UCSD-AML1 (cell line): ENCODE results near the gene MOBP.

Experiments
- DNase-seq: peaks from one replicate; lab custom pipeline; 2025; ENCODE audit not compliant: unreplicated experiment; lab: John Stamatoyannopoulos, UW

Gene MOBP

DNA sequence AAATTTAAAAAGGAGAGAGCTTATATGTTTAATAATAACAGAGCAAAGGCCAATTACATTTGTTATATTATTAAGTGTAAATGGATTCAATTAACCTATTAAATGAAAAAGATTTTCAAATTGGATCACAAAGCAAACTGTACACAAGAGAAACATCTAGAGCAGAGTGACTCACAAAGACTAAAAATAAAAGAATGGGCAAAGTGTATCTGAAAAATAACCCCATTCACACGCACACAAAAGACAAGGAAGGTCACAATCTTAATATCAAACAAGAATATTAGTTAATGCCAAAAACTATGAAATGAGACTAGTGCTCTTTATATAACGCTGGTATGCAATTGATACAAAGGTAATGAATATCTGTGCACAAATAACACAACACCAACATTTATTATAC is 65.7 kb downstream of the MOBP start:
- DNase-seq: no peak

DNA sequence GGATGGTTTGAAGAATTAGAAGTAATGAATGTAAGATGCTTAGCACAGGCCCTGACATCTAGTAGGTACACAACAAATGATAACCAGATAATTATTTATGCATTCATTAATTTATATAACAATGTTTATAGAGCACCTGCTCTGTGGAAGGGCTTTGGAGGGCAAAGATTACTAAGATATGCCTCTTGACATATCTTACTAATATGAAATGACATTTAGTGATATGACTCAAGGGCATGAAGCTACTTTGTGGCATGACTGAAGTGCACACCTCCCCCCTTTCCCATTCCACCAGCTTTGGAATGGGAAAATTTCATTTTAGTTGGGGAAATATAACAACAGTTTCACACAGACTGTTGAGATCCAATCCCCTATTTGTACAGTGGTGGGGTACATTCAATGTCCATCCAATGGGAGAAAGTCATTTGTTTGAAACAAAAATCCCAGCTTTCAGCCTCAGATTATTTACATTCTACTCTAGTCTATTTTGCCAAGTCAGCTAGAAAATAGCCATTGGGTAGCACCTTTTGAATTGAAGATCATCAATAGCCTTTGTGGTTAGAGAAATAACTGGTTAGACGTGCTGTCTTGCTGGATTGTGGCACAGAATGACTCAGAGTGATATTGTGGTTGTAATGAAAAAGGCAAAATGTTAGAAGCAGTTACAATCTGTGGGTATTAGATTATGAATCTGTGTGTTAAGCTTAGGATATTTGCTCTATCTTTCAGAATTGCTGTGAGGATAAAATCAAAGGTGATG is 72.9 kb downstream of the MOBP start:
- DNase-seq: no peak

DNA sequence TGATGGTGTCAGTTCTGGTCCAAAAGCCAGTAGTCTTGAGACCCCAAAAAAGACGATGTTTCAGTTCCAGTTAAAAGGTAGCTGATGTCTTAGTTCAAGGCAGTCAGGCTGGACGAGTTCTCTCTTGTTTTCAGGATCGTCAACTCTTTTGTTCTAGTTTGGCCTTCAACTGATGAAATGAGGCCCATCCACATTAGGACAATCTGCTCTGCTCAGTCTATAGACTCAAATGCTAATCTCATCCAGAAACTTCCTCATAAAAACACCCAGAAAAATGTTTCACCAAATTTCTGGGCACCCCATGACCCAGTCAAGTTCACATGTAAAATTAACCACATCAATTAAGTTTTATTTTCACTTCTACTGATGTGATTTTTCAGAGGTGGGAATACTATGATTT is 74.0 kb downstream of the MOBP start:
- no peak for DNase-seq

- no peak for DNase-seq
These were observed 74.4 kb downstream of the MOBP start for GRCh38 chr3:39541917-39542329.

GRCh38 chr3:39542588-39542988 is 75.1 kb downstream of the MOBP start:
- no peak for DNase-seq

DNA sequence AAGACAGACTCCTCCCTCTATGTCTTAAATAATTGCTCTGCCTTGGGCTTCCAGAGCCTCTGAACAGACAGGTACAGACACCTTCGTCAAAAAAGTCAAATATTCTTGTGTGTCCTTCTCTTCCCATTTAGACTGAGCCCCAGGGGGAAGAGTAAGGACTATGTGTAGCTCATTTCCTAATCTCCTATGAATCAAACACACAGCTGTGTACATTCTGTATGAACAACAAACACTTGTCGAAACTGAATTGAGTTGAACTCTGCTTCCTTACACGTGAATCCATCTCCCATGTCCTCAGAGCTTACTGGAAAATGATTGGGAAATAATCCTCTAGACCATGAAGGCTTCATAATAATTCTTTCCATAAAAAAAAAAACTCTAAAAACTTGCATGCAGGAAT is 80.8 kb downstream of the MOBP start:
- no peak for DNase-seq

GRCh38 chr3:39550354-39551051 is 83.0 kb downstream of the MOBP start:
- no peak for DNase-seq
